Measurements from ENCODE around the gene SCNN1G.

The SCNN1G gene

GRCh38 chr16:23152386-23153178 is 30.0 kb upstream of the SCNN1G start:
- DNase-seq (ENCODE audit: low spot score) = no peak

GRCh38 chr16:23155445-23156049 is 27.0 kb upstream of the SCNN1G start:
- DNase-seq (ENCODE audit: low spot score) = no peak

GRCh38 chr16:23156110-23156509 is 26.4 kb upstream of the SCNN1G start:
- no peak for DNase-seq (ENCODE audit: low spot score)

- DNase-seq (ENCODE audit: low spot score) = no peak
Observed at GRCh38 chr16:23156946-23157460, 25.5 kb upstream of the SCNN1G start.

- no peak for DNase-seq (ENCODE audit: low spot score)
Observed at GRCh38 chr16:23158114-23158513, 24.4 kb upstream of the SCNN1G start.

- no peak for DNase-seq (ENCODE audit: low spot score)
Observed at GRCh38 chr16:23160082-23160481, 22.5 kb upstream of the SCNN1G start.

- no peak for DNase-seq (ENCODE audit: low spot score)
Observed at GRCh38 chr16:23160574-23160973, 22.0 kb upstream of the SCNN1G start.

GRCh38 chr16:23163921-23164320 is 18.6 kb upstream of the SCNN1G start:
- DNase-seq (ENCODE audit: low spot score) = no peak

- DNase-seq (ENCODE audit: low spot score) = no peak
Observed at GRCh38 chr16:23164736-23165135, 17.8 kb upstream of the SCNN1G start.

GRCh38 chr16:23172583-23172982 is 10.0 kb upstream of the SCNN1G start:
- DNase-seq (ENCODE audit: low spot score) = no peak

- no peak for DNase-seq (ENCODE audit: low spot score)
Observed at GRCh38 chr16:23172994-23173393, 9.6 kb upstream of the SCNN1G start.

- no peak for DNase-seq (ENCODE audit: low spot score)
Observed at GRCh38 chr16:23174622-23175021, 7.9 kb upstream of the SCNN1G start.

GRCh38 chr16:23175651-23176050 is 6.9 kb upstream of the SCNN1G start:
- DNase-seq (ENCODE audit: low spot score) = no peak

- DNase-seq (ENCODE audit: low spot score) = no peak
Observed at GRCh38 chr16:23181506-23181905, 1.0 kb upstream of the SCNN1G start.

GRCh38 chr16:23182206-23182678 is 303 bp upstream of the SCNN1G start:
- DNase-seq (ENCODE audit: low spot score) = peak; percentile 31

- DNase-seq (ENCODE audit: low spot score) = no peak
Observed at GRCh38 chr16:23183543-23183862, 958 bp downstream of the SCNN1G start.

- DNase-seq (ENCODE audit: low spot score) = no peak
Observed at GRCh38 chr16:23185656-23186055, 3.1 kb downstream of the SCNN1G start.

- no peak for DNase-seq (ENCODE audit: low spot score)
Observed at GRCh38 chr16:23186171-23186570, 3.6 kb downstream of the SCNN1G start.

- DNase-seq (ENCODE audit: low spot score) = no peak
Observed at GRCh38 chr16:23187341-23187740, 4.8 kb downstream of the SCNN1G start.

GRCh38 chr16:23188911-23189310 is 6.4 kb downstream of the SCNN1G start:
- DNase-seq (ENCODE audit: low spot score) = no peak

- DNase-seq (ENCODE audit: low spot score) = no peak
Observed at GRCh38 chr16:23194497-23195221, 12.1 kb downstream of the SCNN1G start.

GRCh38 chr16:23195366-23195978 is 12.9 kb downstream of the SCNN1G start:
- DNase-seq (ENCODE audit: low spot score) = no peak

All from pons (tissue), 1 donor.